OCI-M2 (cell line): Measurements from ENCODE around the gene ETFA.

Source experiments
- DNase-seq: peaks from one replicate; lab custom pipeline; 2025; ENCODE audit not compliant: unreplicated experiment; lab: John Stamatoyannopoulos, UW

The ETFA gene

DNA sequence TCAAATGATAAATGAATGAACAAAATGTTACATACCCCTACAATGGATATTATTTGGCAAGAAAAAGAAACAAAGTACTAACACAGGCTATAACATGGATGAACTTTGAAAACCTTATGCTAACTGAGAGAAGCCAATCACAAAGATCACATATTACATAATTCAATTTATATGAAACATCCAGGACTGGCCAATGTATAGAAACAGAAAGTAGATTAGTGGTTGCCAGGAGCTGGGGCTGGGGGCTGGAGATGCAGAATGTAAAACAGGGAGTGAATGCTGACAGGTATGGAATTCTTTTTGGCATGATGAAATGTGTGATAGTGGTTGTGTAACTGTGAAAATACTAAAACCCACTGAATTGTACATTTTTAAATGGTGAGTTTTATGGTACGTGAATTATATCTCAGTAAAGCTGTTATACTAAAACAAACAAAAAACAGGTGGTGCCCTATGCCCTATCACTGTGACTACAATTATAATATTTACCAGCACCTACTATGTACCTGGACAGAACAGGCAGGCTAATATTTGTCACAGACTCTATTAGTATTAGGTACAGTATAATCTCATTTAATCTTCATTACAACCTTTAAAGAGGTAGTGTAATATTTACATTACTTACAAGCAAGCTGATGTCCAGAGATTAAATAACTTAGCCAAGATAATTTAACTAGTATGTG is 90.0 kb downstream of the ETFA start:
- DNase-seq, result no peak

DNA sequence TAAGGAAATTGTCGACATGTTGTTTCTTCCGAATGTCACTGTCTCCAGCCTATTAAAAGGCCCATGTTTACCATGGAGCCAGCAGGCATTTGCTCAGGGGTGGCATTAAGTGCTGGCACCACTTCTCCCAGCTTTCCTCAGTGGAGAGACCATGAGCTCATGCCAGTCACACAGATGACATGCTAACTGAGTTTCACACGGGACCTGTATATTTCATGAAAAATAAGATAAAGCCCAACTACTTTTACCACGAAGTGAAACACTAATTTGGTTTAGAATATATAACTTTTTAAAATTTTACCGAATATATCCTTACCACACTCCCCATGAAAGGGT is 93.4 kb downstream of the ETFA start:
- DNase-seq, result no peak

DNA sequence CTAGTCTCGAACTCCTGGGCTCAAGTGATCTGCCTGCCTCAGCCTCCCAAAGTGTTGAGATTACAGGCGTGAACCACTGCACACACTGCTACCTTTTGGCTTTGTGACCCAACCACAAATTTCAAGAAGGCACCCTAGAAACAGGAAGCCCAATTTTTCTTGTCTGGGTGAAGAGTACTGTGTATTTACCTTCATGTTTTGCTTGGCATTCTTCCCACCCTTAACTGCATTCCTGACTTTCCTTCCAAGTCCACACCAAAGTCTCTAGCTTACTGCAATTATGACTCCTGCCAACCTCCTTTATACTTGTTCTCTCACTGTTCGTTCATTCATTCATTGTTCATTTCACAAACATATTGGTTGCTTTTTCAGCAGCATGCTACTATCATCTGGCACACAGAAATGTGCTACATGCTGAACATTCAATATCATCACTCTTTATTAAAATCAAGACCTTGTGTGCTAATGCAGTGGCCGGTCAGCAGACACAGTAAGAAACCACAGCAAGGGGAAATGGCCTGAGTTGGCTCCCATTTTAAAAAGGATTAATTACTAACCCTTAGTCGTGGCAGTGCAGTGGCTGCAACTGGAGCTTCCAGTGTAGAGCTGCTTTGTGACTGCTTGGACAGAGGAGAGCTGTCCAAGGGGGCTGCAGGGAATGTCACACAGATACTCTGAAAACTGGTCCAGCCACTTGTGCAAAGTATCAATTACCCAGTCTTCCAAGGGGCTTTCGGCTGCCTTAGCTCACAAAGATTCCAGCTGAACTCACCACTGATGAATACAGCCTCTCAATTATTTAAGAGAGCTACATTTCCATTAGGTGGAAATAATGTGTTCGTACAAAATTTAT is 94.0 kb downstream of the ETFA start:
- no peak for DNase-seq

DNA sequence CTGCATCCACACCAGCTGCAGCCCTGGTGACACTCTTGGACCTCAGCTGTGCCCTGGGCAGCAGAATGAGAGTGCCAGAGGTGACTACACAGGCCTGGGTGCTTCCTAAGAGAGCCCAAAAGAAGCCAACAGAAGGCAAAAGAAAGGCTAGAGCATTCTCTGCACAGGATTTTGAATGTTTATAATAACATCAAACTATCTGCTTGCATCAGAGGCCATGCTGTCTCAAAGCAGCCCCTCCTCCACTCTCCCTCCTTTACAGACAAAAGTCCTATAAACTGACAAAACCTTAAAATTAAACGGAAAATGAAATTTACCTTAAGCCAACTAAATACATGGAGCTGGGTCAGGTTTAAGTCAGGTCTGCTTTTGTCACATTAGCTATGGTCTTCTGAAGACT is 95.6 kb downstream of the ETFA start:
- DNase-seq, result no peak

DNA sequence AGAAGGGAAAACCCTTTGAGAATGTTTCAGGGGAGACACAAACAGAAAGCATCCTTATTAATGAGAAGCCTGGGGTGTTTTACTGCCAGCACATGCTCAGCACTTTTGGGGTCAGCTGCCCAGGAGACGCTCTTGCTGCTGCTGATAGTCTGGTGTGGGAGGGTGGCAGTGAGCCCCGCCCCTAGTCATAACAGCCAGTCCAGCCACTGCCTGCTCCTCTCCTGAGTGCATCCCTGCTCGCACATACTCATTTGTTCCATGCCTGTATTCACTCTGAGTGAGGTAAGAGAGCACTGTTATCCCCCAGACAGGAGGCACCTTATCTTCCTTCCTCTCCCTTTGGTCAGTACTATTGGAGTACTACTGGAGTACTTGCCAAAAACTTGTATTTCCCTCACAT is 101.3 kb downstream of the ETFA start:
- no peak for DNase-seq

DNA sequence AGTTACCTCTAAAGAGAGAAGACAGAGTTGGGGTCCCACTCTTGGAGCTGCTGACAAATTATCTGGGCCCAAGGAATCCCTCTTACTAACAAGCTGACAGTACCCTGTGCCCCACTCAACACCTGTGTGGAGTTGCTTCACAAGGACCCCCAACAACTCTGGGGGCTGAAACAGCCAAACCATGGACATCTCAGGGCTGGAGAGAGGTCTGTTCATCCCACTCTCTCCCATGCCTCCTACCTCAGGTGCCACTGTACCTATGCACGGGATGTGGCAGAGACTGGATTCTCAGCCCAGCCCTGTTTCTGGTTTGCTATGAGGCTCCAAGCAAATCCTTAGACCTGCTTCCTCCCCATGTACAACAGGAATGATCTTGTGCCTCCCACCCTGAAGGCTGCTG is 101.7 kb downstream of the ETFA start:
- DNase-seq, result no peak

DNA sequence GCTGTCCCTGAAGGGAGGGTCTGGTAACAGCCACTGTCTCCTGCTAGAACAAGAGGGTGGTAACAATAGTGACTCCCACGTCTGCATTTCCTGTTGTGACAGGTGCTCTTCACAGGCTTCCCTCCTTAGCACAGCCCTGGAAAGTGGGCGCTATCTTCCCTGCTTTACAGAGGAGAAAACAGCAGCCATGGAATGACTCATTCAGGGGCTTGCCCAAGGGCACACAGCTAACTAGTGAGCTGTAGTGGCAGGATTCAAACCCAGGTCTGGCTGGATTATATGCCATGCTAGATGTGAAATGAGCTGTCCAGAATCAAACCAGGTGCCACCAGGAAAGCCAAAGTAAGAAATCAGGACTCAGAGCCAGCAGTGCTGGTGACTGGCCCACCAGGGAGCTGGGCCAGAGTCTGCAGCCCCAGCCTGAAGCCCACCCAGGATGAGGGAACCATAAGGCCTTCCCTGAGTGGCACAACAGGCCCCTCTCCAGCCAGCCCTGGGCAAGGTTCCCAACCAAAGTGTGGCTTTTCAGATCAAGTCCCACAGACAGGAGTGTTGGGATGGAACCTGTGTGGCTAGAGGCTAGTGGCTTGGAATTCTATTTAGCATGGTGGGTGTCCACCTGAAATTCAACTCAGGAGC is 102.4 kb downstream of the ETFA start:
- no peak for DNase-seq

DNA sequence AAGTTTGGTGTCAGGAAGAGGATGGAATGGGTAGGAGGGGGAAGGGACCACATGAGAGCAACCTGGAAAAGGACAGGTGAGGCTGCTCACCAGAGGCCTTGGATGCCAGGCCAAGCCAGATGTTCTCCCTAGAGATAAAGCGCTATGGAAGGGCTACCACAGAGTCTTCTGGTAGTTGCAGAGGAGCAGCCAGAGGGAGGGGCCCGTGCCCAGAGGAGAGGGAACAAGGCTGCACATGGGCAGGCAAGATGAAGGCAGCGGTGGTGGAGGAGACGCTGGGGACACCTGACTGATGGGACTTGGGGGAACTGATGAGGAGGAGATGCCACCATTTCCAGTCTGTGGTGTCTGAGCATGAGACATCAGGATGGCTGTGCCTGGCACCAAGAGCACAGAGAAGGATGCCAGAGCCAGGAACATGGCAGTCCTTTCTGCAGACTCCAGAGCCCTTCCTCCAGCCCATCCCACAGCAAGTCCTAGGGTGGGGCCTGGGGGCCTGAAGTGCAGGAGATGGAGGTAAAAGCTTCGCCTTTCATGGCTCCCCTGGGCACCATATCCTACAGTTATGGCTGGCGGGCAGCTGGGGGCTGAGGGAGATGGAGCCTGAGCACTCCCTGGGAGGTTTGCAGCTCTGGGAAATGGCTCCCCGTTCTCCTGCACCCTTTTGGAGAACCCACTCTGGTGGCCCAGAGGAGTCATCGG is 103.0 kb downstream of the ETFA start:
- DNase-seq, result no peak

DNA sequence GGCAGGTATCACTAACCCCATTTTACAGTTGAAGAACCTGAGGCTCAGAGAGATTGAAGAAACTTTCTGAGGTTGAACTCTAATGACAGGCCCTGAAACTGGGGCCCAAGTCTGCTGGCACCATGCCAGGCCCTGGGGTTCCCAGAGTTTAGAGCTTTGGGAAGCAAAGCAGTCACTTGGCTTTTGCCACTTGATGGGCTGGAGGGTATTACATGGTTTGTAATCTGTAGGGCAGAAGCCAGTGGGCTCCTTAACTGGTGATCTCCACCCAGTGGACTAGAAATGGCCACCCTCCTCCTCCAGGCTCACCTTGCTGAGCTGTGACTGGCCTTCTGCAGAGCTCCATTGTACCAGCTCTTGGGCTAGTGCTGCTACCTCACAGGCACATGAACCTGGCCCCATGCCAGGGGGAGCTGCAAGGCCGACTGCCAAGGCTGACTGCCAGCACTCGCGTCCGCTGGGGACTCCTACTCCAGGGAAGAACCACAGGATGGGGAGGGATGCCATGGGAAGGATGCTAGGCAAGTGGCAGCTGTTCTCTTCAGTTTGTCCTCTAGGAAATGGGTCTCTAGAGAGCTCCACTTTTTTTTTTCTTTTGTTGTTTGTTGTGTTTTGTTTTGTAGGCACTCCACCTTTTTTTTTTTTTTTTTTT is 104.8 kb downstream of the ETFA start:
- DNase-seq, result no peak

DNA sequence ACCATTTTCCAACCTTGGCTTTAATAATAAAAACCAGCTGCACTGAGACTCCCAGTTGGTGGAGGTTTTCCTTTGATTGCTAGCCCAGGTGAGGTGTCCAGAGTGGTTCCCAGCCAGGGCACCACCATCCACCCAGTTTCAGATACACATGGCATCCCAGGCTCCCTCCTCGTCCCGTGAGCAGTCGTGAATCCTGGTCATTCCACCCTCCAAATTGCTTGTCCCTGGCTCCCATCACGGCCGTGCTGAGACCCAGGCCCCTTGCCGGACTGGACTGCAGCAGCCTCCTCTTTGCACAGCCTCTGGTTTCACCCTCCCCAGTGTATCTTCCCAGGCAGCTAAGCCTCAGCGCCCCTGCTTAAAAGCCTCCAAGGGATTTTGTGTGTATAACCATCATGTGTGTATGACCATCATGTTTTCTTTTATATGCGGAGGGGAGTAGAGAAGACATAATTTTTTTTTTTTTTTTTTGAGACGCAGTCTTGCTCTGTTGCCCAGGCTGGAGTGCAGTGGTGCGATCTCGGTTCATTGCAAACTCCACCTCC is 106.3 kb downstream of the ETFA start:
- DNase-seq, result no peak

DNA sequence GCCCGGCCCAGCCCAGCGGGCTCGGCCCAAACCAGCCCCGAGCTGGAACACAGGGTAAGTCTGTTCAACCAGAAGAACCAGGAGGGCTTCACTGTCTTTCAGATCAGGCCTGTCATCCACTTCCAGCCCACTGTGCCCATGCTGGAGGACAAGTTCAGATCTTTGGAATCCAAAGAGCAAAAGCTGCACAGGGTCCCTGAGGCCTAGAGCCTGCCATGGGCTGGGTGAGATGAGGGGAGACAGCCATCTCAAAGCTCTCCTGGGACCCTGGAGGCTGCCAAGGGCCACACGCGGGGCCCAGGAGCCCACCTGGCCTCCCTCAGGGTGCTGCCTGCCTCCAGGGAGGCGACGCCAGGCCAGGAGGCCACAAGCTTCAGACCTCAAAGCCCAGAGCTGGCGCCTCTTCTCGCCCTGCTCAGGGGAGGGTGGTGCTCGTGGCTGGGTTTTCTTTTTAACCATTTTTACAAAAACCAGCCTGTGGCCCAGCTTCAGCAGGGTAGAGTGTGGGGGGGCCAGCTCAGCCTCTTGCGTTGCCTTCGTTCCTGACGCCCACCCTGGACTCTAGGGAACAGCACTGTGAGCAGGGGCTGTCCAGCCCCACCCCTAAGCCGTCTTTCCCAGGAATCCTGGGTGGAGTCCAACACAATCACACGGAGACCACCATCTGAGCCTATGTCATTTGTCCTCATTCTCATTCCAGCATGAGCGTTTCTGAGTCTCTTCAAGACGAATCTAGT is 107.0 kb downstream of the ETFA start:
- no peak for DNase-seq

DNA sequence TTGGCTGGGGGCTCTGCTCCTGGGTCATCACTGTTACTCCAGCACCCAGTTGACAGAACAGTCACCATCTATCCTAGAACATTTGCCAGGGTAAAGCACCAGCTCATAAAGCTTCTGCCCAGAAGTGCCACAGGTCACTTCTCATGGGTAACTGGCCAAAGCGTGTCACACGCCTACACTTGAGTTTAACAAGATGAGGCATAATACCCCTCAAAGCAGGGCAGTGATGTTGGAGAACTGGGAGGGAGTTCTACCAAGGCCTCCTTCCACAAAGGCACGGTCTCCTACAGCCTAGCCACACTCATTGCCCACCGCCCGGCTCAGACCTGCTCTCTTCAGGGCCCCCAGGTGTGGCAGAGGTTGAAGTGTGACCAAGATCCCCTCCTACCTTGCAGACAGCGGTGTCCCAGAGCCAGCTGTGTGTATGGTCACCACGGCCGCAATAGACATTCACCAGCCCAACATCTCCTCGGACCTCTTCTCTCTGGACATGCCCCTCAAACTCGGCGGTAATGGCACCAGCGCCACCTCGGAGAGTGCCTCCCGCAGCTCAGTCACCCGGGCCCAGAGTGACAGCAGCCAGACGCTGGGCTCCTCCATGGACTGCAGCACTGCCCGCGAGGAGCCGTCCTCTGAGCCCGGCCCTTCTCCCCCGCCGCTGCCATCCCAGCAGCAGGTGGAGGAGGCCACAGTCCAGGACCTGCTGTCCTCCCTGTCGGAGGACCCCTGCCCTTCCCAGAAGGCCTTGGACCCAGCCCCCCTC is 107.7 kb downstream of the ETFA start:
- no peak for DNase-seq

DNA sequence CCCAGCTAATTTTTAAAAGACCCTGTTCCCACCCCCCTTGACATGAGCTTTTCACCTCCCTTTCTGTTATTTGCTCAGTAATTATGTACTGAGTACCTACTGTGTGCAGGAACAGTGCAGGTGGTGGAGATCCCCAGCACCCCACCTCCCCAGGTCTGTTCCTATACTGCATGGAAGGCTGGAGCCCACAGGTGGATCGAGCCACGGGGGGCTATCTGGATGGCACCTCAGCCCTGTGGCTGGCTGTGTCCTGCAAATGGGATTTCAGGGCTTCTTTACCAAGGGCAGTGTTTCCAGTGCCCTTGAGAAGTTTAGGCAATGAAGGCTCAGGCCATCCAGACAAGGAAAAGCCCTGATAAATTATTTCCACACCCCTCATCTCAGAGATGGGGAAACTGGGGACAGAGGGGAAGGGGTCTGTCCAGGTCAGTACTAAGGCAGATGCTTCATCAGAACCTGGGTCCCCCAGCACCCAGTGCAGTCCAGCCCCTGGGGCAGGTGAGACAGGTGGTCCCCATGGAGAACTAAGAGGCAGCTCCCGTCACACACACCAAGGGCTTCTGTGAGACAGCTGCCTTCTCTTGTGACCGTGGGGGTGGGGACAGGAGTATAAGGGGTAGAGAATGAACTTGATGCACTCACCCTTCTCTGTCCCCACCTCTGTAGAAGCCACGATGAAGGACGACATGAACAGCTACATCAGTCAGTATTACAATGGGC is 109.6 kb downstream of the ETFA start:
- DNase-seq, result no peak

DNA sequence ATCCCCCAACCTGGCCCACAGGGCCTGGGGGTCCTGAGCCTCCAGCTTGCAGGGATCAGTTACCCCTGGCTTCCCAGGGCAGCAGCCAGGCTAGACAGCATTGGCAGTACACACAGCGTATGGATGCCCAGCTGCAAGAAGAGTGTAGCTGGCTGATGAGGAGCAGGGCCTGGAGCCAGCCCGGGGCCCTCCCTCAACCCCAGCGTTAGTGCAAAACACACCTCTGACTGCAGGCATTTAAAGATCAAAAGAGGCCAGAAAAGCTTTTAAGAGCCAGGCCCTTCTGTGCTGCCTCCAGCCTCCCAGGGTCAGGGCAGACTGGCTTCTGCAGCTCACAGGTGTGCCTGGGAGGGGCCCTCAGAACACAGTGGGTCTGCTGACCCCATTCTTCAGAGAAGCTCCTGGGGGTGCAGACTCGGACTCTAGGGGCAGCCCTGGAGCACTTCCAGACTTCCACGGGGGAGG is 110.6 kb downstream of the ETFA start:
- no peak for DNase-seq

DNA sequence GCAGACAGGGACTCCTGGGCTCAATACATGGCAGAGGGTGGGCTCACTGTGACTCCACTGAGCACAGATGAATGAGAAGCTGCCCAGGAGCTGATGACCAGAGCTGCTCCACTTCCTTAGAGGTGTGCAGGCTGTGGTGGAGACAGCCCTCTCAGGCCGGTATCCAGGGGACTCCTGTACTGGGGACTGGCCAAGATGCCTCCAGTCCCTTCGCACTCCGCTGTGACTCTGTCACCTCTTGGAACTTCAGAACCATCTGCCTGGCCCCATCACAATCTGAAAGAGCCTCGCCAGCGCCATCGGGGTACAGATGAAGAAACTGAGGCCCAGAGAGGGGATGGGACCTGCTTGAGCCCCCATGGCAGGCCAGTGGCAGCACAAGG is 111.2 kb downstream of the ETFA start:
- DNase-seq, result no peak

DNA sequence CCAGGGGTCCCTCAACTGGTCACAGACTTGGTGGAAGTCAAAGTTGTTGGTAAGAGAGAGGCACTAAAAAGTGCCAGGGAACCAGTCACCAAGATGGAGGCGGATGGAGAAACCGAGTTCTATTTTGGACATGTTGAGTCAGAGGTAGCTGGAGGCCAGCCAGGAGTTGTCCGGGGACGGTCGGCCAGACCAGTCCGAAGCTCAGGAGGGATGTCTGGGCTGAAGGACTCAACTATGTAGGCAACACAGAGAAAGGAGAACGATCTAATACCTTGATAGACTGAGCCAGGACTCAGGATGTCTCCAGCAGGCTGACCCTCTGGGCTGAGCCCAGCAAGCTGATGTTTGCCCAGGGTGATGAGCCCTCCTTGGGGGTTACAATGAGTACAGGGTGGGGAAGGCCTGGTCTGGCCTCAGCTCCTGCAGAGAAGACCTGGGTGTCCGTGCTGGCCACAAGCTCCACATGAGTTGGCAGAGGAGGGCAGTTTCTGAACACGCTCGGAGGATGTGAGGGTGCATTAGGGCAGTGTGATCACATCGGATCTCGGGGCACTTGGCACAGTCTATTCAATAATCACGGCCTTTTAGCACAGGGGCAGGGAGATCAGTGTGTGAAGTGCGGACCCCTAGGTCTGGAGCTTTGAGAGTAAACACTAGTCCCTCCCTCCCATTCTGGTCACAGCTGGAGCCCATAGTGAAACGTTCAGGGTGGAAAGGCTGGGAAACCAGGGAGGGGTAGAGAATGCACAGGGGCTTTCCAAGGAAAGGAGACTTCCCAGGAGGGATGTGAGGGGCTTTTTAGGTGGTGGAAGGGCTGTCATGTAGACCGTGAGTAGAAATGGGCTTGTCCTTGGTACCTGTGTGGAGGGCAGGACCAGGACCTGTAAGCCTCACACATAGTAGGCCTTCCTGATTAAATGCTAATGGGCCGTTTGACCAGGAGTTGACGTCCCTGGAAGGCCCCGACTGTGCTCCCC is 111.9 kb downstream of the ETFA start:
- no peak for DNase-seq

DNA sequence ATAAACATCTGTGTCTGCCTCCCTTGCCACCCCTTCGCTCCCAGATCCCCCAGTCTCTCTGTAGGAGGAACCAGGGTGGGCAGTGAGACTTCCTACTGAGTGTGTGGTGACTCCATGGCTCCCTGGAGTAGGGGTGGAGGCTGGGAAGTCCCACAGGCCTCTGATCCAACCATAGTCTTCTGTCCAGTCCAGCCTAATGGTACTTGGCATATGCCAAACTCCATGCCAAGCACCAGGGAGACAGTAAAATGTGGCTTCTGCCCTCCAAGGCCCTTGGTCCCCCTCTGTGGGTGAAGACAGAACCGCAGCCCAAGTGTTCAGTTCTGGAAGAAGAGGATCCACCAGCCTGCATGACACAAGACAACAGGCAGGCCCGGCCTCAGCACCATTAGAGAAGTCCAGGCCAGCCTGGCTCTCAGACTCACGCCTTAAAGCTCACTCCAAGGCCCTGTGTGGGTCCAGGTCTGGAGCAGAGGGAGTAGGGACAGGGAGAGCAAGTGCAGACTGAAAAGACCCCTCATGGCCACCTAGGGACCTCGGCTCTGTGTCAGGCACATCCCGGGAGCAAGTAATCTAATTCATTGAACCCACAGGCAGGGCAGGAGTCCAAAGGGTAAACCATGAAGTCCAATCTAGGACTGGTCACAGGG is 112.7 kb downstream of the ETFA start:
- DNase-seq, result no peak
